Activated CD4-positive, alpha-beta T cell treated with anti-CD3 and anti-CD28 coated beads for 48 hours (primary cell): Measurements from ENCODE around the gene MDK.

ENCODE experiments used
- DNase-seq: peaks from one replicate; pipeline ENCODE4 v3.0.0-alpha.2; 2020

MDK gene

DNA sequence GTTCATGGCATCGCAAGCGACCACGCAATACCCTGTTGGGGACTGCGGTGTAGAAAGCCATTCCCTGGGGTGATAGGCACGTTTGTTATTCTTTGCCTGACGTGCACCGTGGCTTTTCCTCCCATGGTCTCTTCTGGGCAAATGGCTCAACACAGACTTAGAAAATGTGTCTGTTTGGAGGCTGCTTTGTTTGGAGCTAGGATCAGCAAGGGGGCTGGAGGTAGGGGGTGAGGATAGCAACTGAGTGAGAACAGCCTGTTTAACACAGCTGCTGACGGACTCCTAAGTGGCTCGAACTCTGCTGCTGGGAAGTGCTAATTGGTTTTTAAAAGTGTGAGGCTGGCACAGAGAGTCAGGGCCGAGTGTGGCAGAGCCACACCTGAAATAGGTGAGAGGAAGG lies 26.2 kb downstream of the MDK start:
- no peak for DNase-seq

DNA sequence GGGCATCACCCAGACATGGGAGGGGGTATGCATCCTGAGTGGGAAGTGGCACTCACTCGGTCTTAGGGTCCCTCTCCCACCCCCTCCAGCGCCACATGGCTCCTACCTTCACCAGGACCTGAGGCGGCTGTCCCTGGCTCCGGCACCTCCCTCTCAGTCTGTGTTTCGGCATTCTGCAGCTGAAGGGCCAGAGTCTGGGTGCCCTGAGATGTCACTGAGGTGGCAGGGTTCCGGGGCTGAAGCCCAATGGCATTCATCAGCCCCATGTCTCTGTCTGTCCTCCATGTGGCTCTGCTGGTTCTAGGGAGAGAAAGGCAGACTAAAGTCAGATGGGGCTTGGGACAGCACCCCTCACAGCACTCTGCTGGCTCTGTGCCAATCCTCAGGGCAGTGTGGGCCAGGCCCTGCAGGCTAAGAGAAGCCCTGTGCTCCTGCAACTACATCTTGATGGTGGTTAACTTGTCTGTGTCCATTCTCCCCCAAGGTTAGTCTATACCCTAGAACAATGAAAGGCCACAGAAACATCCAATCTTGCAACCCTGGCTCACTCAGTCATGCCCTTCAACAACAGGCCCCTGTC lies 27.0 kb downstream of the MDK start:
- no peak for DNase-seq

GRCh38 chr11:46410021-46410420 lies 28.6 kb downstream of the MDK start:
- DNase-seq: no peak

DNA sequence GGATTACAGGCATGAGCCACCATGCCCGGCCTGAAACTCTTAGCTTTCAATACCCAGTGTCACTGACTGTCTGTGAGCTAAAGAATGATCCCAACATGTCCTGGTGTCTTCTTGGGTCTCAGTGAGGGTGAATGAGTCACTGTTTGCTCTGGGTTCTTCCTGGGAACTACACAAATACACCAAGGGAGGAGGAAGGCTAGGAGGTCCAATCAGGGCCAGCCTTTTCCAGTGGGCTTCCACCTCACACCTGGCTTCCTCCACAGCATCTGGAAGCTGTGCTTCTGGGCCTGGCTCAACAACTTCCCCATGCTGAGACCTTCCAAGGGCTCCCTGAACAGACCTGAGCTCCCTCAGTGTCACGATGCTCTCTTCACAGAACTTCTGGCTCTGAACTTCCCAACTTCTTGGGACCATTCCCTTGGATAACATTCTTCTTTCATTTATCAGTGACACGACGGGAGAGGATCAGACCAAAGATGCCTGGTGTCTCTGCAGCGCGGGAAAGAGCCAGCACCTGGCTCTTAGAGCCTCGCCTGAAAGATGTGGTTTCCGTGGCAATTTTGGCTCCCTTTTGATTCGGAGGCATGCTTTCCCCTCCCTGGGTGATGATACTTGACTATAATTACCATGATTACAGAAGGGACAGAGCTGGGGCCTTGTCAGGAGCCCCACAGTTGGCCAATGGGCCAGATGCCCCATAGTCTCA lies 32.4 kb downstream of the MDK start:
- DNase-seq: no peak

GRCh38 chr11:46414466-46414796 lies 33.0 kb downstream of the MDK start:
- no peak for DNase-seq

DNA sequence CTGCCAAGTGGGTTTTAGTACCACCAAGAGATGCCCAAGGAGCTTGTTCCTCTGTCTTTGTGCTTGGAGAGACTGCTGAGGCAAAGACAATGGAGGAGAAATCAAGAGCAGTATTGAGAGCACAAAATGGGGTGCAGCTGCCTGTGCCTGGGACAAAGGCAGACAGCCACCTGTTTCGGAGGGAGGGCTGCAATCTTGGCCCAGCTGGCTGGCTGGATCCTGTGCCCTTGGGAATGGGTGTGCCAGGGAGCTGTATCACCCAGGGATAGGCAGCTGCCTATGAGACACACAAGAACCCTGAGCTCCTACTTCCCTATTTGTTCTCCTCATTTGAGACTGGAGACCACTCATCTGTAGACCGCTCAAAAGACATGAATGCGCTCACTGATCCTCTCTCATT lies 33.4 kb downstream of the MDK start:
- DNase-seq: no peak

DNA sequence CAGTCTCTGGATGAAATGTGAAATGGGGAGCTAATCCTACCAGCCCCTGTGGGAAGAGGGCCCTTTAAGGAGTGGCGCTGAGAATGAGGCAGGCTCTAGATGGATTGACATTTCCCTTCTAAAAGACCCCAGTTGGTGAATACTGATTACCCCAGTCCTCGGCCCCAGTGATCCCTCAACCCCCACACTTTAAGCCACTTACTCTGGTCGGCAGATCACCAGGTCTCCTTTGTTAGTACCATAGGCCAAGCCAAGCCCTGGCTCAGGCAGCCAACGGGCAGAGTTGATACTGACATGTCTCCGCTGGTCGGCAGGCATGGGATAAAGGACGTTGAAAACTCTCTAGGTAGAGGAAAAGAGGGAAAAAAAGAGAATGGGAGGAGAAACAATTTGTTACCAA lies 36.2 kb downstream of the MDK start:
- DNase-seq: no peak

DNA sequence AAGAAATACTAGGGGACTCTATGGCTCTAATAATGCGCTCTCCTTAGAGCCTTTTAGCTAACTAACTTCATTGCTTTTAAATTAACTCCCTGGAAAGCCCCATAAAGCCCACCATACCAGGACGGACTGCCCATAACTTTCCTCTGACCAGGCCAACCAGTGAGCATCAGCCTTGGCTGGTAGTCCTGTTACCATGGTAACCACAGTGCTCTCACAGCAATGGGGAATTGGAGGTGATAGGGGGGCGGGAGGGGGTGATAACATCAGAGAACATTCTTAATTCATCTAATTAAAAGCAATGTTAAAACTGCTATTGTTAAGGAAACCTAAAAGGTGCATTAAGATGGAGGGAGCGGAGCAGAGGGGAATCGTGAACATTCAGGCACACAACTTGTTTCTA lies 37.3 kb downstream of the MDK start:
- no peak for DNase-seq

DNA sequence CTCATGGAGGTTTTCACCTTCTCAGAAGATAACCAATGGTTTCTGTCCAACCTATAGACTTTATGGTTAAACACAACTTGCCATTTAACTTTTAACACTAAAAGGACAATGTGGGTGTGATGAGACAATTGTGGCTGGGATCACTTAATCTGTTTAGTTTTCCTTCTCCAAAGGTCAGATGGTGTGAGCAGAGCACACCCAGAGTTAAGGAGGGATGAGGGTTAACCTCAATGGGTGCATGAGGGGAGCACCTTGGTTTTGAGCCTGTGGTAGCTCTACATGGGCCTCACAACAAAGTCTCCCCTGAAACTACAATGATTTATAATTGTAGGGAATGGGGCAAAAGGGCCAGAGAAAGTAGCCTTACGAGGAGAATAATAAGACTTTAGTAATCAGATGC lies 39.0 kb downstream of the MDK start:
- DNase-seq: no peak

GRCh38 chr11:46421257-46421880 lies 39.9 kb downstream of the MDK start:
- no peak for DNase-seq

- DNase-seq: no peak
Measured at GRCh38 chr11:46422588-46422987, 41.1 kb downstream of the MDK start.

GRCh38 chr11:46426233-46426991 lies 44.9 kb downstream of the MDK start:
- no peak for DNase-seq

DNA sequence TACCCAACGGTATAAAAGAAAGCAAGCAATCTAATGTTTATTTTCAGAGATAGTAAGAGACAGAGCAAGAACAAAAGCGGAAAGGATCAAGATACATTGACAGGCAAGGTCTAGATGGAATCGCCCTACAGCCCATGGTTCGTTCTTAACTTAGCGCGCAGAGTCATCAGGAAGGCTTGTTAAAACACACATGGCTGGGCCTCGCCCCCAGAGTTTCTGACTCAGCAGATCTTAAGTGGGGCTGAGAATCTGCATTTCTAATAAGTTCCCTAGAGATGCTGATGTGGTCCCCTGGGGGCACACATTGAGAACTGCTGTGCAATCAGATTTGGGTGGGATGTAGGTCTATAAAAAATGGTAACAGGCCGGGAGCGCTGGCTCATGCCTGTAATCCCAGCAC lies 45.9 kb downstream of the MDK start:
- no peak for DNase-seq

DNA sequence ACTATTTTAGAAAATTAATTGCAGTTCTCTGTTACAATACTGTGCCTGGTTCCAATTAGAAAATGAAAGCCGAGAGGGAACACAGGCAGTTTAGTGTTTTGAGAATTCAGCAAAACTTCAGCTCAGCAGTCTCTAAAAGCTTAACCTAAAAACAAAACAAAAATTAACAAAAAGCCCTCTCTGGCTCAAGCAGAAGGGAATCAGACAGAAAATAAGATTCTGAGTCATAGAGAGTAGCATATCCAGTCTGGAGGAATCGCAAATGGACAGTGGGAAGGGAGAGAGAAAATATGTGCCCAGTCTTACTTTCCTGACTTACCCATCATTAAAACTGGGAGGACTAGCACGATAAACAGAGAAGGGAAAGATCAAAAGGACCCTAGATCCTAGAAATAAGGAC lies 48.2 kb downstream of the MDK start:
- no peak for DNase-seq

DNA sequence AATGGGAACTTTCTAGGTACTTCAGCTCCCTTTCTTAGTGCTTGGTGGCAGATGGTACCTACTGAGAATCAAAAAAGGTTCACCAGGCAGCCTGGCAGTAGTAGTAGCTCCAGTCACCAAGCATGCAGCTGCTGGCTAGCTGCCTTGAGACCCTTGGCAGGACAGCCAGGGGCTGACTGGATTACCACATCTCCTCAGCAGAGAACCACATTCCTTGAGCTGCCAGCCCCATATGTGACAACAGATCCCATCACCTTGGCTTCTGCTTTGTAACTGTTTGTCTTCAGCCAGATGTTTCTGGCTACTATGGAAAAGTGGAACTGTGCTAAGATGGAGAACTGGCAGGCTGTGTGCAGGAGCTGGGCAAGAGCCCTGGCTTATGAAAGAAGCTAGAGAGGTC lies 49.7 kb downstream of the MDK start:
- no peak for DNase-seq
